ENCODE data around the gene SNX1. TPM values are rescaled to one million over a fixed set of nuclear protein-coding genes. Genes with fewer than 3 reads are reported as not detected.

Gene SNX1
- total RNA-seq, 1 experiment from 2014 or later = 94.5 TPM

DNA sequence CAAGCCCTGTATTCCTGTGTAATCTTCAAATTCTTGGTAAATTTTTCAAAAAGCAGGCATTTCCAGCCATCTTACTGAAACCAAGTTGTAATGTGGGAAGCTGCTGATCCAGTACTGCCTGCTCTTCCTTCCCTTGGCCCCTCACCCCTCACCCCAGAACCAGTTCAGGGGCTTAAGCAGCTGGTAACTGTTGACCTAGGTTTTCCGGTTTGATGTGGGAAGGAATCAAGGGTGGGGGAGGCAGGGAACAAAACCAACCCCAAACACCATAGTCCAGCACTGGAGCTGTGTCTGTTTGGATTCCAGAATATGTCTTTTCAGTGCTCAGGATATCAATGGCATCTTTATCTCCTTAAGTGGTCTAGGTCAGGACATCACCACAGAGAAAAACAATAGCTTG lies 26.7 kb downstream of the SNX1 start:
- TF ChIP-seq EZH2 (IDR thresholded peaks at IDR 0.05; ENCODE audit: borderline replicate concordance, low read depth, low read length, poor library complexity, severe bottlenecking) = no peak
- TF ChIP-seq, protein P1, sequence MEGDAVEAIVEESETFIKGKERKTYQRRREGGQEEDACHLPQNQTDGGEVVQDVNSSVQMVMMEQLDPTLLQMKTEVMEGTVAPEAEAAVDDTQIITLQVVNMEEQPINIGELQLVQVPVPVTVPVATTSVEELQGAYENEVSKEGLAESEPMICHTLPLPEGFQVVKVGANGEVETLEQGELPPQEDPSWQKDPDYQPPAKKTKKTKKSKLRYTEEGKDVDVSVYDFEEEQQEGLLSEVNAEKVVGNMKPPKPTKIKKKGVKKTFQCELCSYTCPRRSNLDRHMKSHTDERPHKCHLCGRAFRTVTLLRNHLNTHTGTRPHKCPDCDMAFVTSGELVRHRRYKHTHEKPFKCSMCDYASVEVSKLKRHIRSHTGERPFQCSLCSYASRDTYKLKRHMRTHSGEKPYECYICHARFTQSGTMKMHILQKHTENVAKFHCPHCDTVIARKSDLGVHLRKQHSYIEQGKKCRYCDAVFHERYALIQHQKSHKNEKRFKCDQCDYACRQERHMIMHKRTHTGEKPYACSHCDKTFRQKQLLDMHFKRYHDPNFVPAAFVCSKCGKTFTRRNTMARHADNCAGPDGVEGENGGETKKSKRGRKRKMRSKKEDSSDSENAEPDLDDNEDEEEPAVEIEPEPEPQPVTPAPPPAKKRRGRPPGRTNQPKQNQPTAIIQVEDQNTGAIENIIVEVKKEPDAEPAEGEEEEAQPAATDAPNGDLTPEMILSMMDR (conservative IDR thresholded peaks at IDR 0.05; ENCODE audit: low read depth, low read length) = no peak
- no peak for DNase-seq (ENCODE audit: low spot score)
- intact Hi-C loops (cut with micrococcal nuclease; ENCODE audit: unreplicated experiment) = no loop called here
- ChIA-PET CTCF (no interaction called here), POLR2A (ENCODE audit: low non-redundant PET) (no interaction called here)
- no peak overlapping the region for H3K27ac ChIP-seq (ENCODE audit: low read depth, low read length, poor library complexity, severe bottlenecking)
- H3K27me3 ChIP-seq (replicated peaks; ENCODE audit: insufficient read depth, low read depth, low read length, poor library complexity) = no peaks in the 10 kb centered on the region
- BruUV-seq (replicated peaks) = no TSS peak
- no peak overlapping the region for H3K4me3 ChIP-seq (ENCODE audit: low read depth, low read length, poor library complexity, severe bottlenecking)
- H3K4me1 ChIP-seq (ENCODE audit: insufficient read depth, low read length, poor library complexity, severe bottlenecking) = no peaks in the 10 kb centered on the region
- peaks cover 78% of the 10 kb centered on the region for H3K36me3 ChIP-seq (ENCODE audit: insufficient read depth, low read length, poor library complexity, severe bottlenecking)
- no peaks in the 10 kb centered on the region for H3K9me3 ChIP-seq (ENCODE audit: low read depth, low read length, poor library complexity, severe bottlenecking)

GRCh38 chr15:64122936-64123351 lies 27.2 kb downstream of the SNX1 start:
- peaks cover 82% of the 10 kb centered on the region for H3K36me3 ChIP-seq (ENCODE audit: insufficient read depth, low read length, poor library complexity, severe bottlenecking)
- no peak overlapping the region for H3K27ac ChIP-seq (ENCODE audit: low read depth, low read length, poor library complexity, severe bottlenecking)
- no peaks in the 10 kb centered on the region for H3K4me1 ChIP-seq (ENCODE audit: insufficient read depth, low read length, poor library complexity, severe bottlenecking)
- H3K9me3 ChIP-seq (ENCODE audit: low read depth, low read length, poor library complexity, severe bottlenecking) = no peaks in the 10 kb centered on the region
- no TSS peak for BruUV-seq (replicated peaks)
- no peak overlapping the region for H3K4me3 ChIP-seq (ENCODE audit: low read depth, low read length, poor library complexity, severe bottlenecking)
- no peak for DNase-seq (ENCODE audit: low spot score)
- CTCF ChIA-PET = no interaction called here
- intact Hi-C loops (cut with micrococcal nuclease; ENCODE audit: unreplicated experiment) = no loop called here
- POLR2A ChIA-PET (ENCODE audit: low non-redundant PET) = no interaction called here
- no peak for TF ChIP-seq EZH2 (IDR thresholded peaks at IDR 0.05; ENCODE audit: borderline replicate concordance, low read depth, low read length, poor library complexity, severe bottlenecking)
- TF ChIP-seq, protein P1 (conservative IDR thresholded peaks at IDR 0.05; ENCODE audit: low read depth, low read length) = no peak
- H3K27me3 ChIP-seq (replicated peaks; ENCODE audit: insufficient read depth, low read depth, low read length, poor library complexity) = no peaks in the 10 kb centered on the region

- no TSS peak for BruUV-seq (replicated peaks)
- no peak overlapping the region for H3K4me3 ChIP-seq (ENCODE audit: low read depth, low read length, poor library complexity, severe bottlenecking)
- CTCF ChIA-PET = interaction anchor here (0.6 kb wide), 2 partner anchors 68 to 283 kb away, joined by 4 to 5 read pairs; no protein-coding TSS in a partner anchor
- no peaks in the 10 kb centered on the region for H3K4me1 ChIP-seq (ENCODE audit: insufficient read depth, low read length, poor library complexity, severe bottlenecking)
- TF ChIP-seq EZH2 (IDR thresholded peaks at IDR 0.05; ENCODE audit: borderline replicate concordance, low read depth, low read length, poor library complexity, severe bottlenecking) = no peak
- TF ChIP-seq, protein P1 (conservative IDR thresholded peaks at IDR 0.05; ENCODE audit: low read depth, low read length) = no peak
- H3K9me3 ChIP-seq (ENCODE audit: low read depth, low read length, poor library complexity, severe bottlenecking) = no peaks in the 10 kb centered on the region
- peaks cover 82% of the 10 kb centered on the region for H3K36me3 ChIP-seq (ENCODE audit: insufficient read depth, low read length, poor library complexity, severe bottlenecking)
- POLR2A ChIA-PET (ENCODE audit: low non-redundant PET) = no interaction called here
- intact Hi-C loops (cut with micrococcal nuclease; ENCODE audit: unreplicated experiment) = no loop called here
- H3K27ac ChIP-seq (ENCODE audit: low read depth, low read length, poor library complexity, severe bottlenecking) = no peak overlapping the region
- H3K27me3 ChIP-seq (replicated peaks; ENCODE audit: insufficient read depth, low read depth, low read length, poor library complexity) = no peaks in the 10 kb centered on the region
- DNase-seq (ENCODE audit: low spot score) = no peak
Measured at GRCh38 chr15:64125978-64126377, 30.2 kb downstream of the SNX1 start.

Data from A673 (cell line).